OCI-LY1 (cell line): ENCODE data around the gene RGP1.

Experiments
- H2AFZ ChIP-seq: fragments of 200-600 bp; sonication (generic), shearing (Covaris generic); 2 replicates; pipeline ENCODE4 v1.6.0; 2014; ENCODE audit warnings: antibody characterized with exemption, mild to moderate bottlenecking, low read length
- H3F3A ChIP-seq: fragments of 200-600 bp; sonication (generic), shearing (Covaris generic); 2 replicates; pipeline ENCODE4 v1.6.0; 2014; ENCODE audit warnings: mild to moderate bottlenecking, antibody characterized with exemption, low read length, moderate library complexity; ENCODE audit not compliant: insufficient read depth
- H3K27ac ChIP-seq: fragments of 200-600 bp; sonication (generic); 2 replicates; pipeline ENCODE4 v1.5.1; 2014; ENCODE audit warnings: low read length, mixed run types, mild to moderate bottlenecking, low read depth; ENCODE audit not compliant: poor library complexity, severe bottlenecking
- H3K27me3 ChIP-seq: fragments of 200-600 bp; sonication (generic); 2 replicates; pipeline ENCODE4 v1.6.0; 2014; ENCODE audit warnings: antibody characterized with exemption, mild to moderate bottlenecking, low read length, moderate library complexity; ENCODE audit not compliant: insufficient read depth
- H3K36me3 ChIP-seq: fragments of 200-600 bp; sonication (generic); 2 replicates; pipeline ENCODE4 v1.6.1; 2014; ENCODE audit warnings: mild to moderate bottlenecking, antibody characterized with exemption, low read length, moderate library complexity, mixed read lengths; ENCODE audit not compliant: insufficient read depth
- H3K4me1 ChIP-seq: fragments of 200-600 bp; sonication (generic); 2 replicates; pipeline ENCODE4 v1.5.1; 2014; ENCODE audit warnings: mild to moderate bottlenecking, low read length, moderate library complexity; ENCODE audit not compliant: insufficient read depth, severe bottlenecking
- H3K4me2 ChIP-seq: fragments of 200-600 bp; sonication (generic), shearing (Covaris generic); 2 replicates; pipeline ENCODE4 v1.6.1; 2014; ENCODE audit warnings: low read length
- H3K4me3 ChIP-seq: fragments of 200-600 bp; sonication (generic); 2 replicates; pipeline ENCODE4 v1.5.1; 2014; ENCODE audit warnings: low read length, low read depth, mild to moderate bottlenecking, mixed read lengths; ENCODE audit not compliant: poor library complexity, severe bottlenecking
- H3K79me2 ChIP-seq: fragments of 200-600 bp; shearing (Covaris generic); 2 replicates; pipeline ENCODE4 v1.6.1; 2016; ENCODE audit warnings: mixed run types, low read length, mixed read lengths; ENCODE audit not compliant: insufficient read depth
- H3K9ac ChIP-seq: fragments of 200-600 bp; sonication (generic), shearing (Covaris generic); 2 replicates; pipeline ENCODE4 v1.6.1; 2014; ENCODE audit warnings: mild to moderate bottlenecking, low read length, mixed read lengths
- H3K9me2 ChIP-seq: fragments of 200-600 bp; sonication (generic), shearing (Covaris generic); 2 replicates; pipeline ENCODE4 v1.6.1; 2014; ENCODE audit warnings: low read depth, mild to moderate bottlenecking, low read length, mixed read lengths
- H3K9me3 ChIP-seq: fragments of 200-600 bp; shearing (Covaris generic); 2 replicates; pipeline ENCODE4 v1.6.1; 2014; ENCODE audit warnings: low read length, mixed read lengths
- H4K20me1 ChIP-seq: fragments of 200-600 bp; sonication (generic), shearing (Covaris generic); 2 replicates; pipeline ENCODE4 v1.6.0; 2016; ENCODE audit warnings: mild to moderate bottlenecking, low read length; ENCODE audit not compliant: insufficient read depth
- EZH2 ChIP-seq: fragments of 200-600 bp; sonication (generic), shearing (Covaris generic); IDR thresholded peaks from 2 replicates; pipeline ENCODE4 v1.8.0; 2017; ENCODE audit warnings: borderline replicate concordance, mixed run types, mild to moderate bottlenecking, antibody characterized with exemption, low read length, moderate library complexity, mixed read lengths
- TF ChIP-seq, protein P1 (sequence below): fragments of 200-600 bp; sonication (generic), shearing (Covaris generic); IDR thresholded peaks from 2 replicates; pipeline ENCODE4 v1.5.1; 2017; ENCODE audit warnings: mild to moderate bottlenecking, antibody characterized with exemption, low read length, moderate library complexity, mixed read lengths

RGP1 gene

DNA sequence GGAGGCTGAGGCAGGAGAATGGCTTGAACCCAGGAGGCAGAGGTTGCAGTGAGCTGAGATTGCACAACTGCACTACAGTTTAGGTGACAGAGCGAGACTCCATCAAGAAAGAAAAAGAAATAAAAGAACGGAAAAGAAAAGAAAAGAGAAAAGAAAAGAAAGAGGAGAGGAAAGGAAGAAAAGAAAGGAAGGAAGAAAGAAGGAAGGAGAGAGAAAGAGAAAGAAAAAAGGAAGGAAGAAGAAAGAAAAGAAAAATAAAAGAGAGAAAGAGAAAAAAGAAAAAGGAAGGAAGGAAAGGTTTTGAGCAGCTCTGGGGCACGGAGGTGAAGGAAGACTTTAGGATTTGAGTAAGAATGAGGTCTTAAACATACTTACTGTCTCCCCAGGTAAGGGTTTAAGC, 35.5 kb upstream of the RGP1 start:
- H3K4me1 ChIP-seq = no peaks in the 10 kb centered on the region
- H3K4me3 ChIP-seq = no peak overlapping the region
- H3K79me2 ChIP-seq = no peaks in the 10 kb centered on the region
- no peak overlapping the region for H3K4me2 ChIP-seq
- no peak overlapping the region for H3K9ac ChIP-seq
- H3K27ac ChIP-seq = no peak overlapping the region
- TF ChIP-seq, protein P1, sequence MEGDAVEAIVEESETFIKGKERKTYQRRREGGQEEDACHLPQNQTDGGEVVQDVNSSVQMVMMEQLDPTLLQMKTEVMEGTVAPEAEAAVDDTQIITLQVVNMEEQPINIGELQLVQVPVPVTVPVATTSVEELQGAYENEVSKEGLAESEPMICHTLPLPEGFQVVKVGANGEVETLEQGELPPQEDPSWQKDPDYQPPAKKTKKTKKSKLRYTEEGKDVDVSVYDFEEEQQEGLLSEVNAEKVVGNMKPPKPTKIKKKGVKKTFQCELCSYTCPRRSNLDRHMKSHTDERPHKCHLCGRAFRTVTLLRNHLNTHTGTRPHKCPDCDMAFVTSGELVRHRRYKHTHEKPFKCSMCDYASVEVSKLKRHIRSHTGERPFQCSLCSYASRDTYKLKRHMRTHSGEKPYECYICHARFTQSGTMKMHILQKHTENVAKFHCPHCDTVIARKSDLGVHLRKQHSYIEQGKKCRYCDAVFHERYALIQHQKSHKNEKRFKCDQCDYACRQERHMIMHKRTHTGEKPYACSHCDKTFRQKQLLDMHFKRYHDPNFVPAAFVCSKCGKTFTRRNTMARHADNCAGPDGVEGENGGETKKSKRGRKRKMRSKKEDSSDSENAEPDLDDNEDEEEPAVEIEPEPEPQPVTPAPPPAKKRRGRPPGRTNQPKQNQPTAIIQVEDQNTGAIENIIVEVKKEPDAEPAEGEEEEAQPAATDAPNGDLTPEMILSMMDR = no peak
- TF ChIP-seq EZH2 = no peak
- no peaks in the 10 kb centered on the region for H3K9me2 ChIP-seq
- no peak overlapping the region for H2AFZ ChIP-seq
- H3F3A ChIP-seq = no peaks in the 10 kb centered on the region
- H4K20me1 ChIP-seq = no peaks in the 10 kb centered on the region
- no peaks in the 10 kb centered on the region for H3K27me3 ChIP-seq
- H3K36me3 ChIP-seq = peaks cover 90% of the 10 kb centered on the region
- H3K9me3 ChIP-seq = no peaks in the 10 kb centered on the region

DNA sequence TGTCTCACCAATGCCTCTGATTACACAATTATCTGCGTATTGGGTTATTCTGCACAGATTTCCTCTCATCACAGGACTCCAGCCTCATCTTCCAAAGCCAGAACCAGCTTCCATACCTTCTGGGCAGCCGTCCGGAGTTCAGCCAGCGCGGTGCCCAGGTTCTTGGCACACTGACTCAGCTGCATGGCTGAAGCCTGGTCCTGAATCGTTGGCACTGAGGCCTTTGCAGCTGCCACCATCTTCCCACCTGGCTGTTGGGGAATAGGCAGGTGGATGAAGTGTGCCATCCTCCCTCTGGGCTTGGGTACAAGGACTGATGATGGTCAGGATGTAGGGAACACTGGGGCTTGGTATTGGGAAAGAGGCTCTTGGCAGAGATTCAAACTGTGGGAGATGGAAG, 35.0 kb upstream of the RGP1 start:
- no peaks in the 10 kb centered on the region for H4K20me1 ChIP-seq
- no peaks in the 10 kb centered on the region for H3F3A ChIP-seq
- no peaks in the 10 kb centered on the region for H3K9me2 ChIP-seq
- no peak overlapping the region for H3K4me2 ChIP-seq
- H3K4me1 ChIP-seq = no peaks in the 10 kb centered on the region
- H3K79me2 ChIP-seq = no peaks in the 10 kb centered on the region
- no peak for TF ChIP-seq EZH2
- TF ChIP-seq, protein P1 = no peak
- peaks cover 90% of the 10 kb centered on the region for H3K36me3 ChIP-seq
- H3K4me3 ChIP-seq = no peak overlapping the region
- no peaks in the 10 kb centered on the region for H3K9me3 ChIP-seq
- no peak overlapping the region for H3K27ac ChIP-seq
- no peak overlapping the region for H2AFZ ChIP-seq
- H3K27me3 ChIP-seq = no peaks in the 10 kb centered on the region
- no peak overlapping the region for H3K9ac ChIP-seq

GRCh38 chr9:35714579-35715252, 34.4 kb upstream of the RGP1 start:
- Histone ChIP-seq H3K27me3 (no peaks in the 10 kb centered on the region), H3K4me3 (no peak overlapping the region), H3K4me1 (no peaks in the 10 kb centered on the region), H3K36me3 (peaks cover 93% of the 10 kb centered on the region), H3K9me2 (no peaks in the 10 kb centered on the region), H3K4me2 (no peak overlapping the region), H4K20me1 (no peaks in the 10 kb centered on the region), H2AFZ (no peak overlapping the region), H3K9me3 (no peaks in the 10 kb centered on the region), H3F3A (no peaks in the 10 kb centered on the region), H3K9ac (no peak overlapping the region), H3K79me2 (no peaks in the 10 kb centered on the region), H3K27ac (no peak overlapping the region)
- TF ChIP-seq EZH2 = no peak
- TF ChIP-seq, protein P1 = no peak
